ENCODE data around the gene HHAT.
A peak's percentile ranks its signal among the peaks of the same experiment; 100 is the strongest.
"Not testable (repeated sequence)": the region's sequence is repeated elsewhere in the genome, so short reads cannot be mapped to it uniquely, and the experiment has no call there.

The HHAT gene

GRCh38 chr1:210394281-210394821 lies 65.6 kb downstream of the HHAT start:
- no peak for DNase-seq

- no peak for DNase-seq
These were observed 67.8 kb downstream of the HHAT start for GRCh38 chr1:210396541-210396940.

GRCh38 chr1:210397252-210397651 lies 68.5 kb downstream of the HHAT start:
- DNase-seq = no peak

GRCh38 chr1:210397681-210398080 lies 69.0 kb downstream of the HHAT start:
- no peak for DNase-seq

GRCh38 chr1:210398466-210398865 lies 69.8 kb downstream of the HHAT start:
- DNase-seq = no peak

- DNase-seq = peak in 42 of 51 donors; percentile 10 to 76 (median 31)
These were observed 71.5 kb downstream of the HHAT start for GRCh38 chr1:210400043-210400840.

GRCh38 chr1:210402560-210402959 lies 73.9 kb downstream of the HHAT start:
- no peak for DNase-seq

- no peak for DNase-seq
These were observed 76.6 kb downstream of the HHAT start for GRCh38 chr1:210405316-210405715.

GRCh38 chr1:210406341-210406740 lies 77.6 kb downstream of the HHAT start:
- not testable (repeated sequence) for DNase-seq

GRCh38 chr1:210407207-210407886 lies 78.6 kb downstream of the HHAT start:
- peak in 44 of 51 donors; percentile 9 to 87 (median 53) for DNase-seq

GRCh38 chr1:210407887-210408252 lies 79.2 kb downstream of the HHAT start:
- no peak for DNase-seq

- DNase-seq = no peak
These were observed 83.5 kb downstream of the HHAT start for GRCh38 chr1:210412240-210412639.

GRCh38 chr1:210413951-210414350 lies 85.2 kb downstream of the HHAT start:
- DNase-seq = no peak

GRCh38 chr1:210415846-210416448 lies 87.2 kb downstream of the HHAT start:
- no peak for DNase-seq

GRCh38 chr1:210416681-210417080 lies 88.0 kb downstream of the HHAT start:
- DNase-seq = no peak

- DNase-seq = no peak
These were observed 89.2 kb downstream of the HHAT start for GRCh38 chr1:210417881-210418280.

GRCh38 chr1:210418863-210419650 lies 90.4 kb downstream of the HHAT start:
- DNase-seq = no peak

GRCh38 chr1:210426696-210427095 lies 98.0 kb downstream of the HHAT start:
- not testable (repeated sequence) for DNase-seq

GRCh38 chr1:210428696-210429095 lies 100.0 kb downstream of the HHAT start:
- no peak for DNase-seq

GRCh38 chr1:210434223-210434622 lies 105.5 kb downstream of the HHAT start:
- no peak for DNase-seq

- DNase-seq = no peak
These were observed 108.4 kb downstream of the HHAT start for GRCh38 chr1:210437111-210437510.

- DNase-seq = no peak
These were observed 109.1 kb downstream of the HHAT start for GRCh38 chr1:210437781-210438180.

Measured in hypothalamus (tissue), 51 donors.